HEK293T (cell line): ENCODE results near the gene PRPF40B.

Experiments used
- FOXK2 ChIP-seq: fragments of 450-650 bp; IDR thresholded peaks from 2 replicates; pipeline ENCODE4 v1.6.1; 2016; ENCODE audit warnings: mild to moderate bottlenecking
- FOXM1 ChIP-seq: fragments of 450-650 bp; IDR thresholded peaks from 2 replicates; pipeline ENCODE4 v1.6.1; 2017; ENCODE audit warnings: mild to moderate bottlenecking, borderline replicate concordance
- HDGF ChIP-seq: fragments of 450-650 bp; IDR thresholded peaks from 2 replicates; pipeline ENCODE4 v1.6.1; 2017; ENCODE audit warnings: antibody characterized with exemption, borderline replicate concordance

- TF ChIP-seq FOXM1, result no peak
- TF ChIP-seq HDGF, result no peak
- TF ChIP-seq FOXK2, result no peak
These were observed 2.9 kb downstream of the PRPF40B start for GRCh38 chr12:49626169-49626835.
